ENCODE results near the gene TSPAN9.

TSPAN9 gene

DNA sequence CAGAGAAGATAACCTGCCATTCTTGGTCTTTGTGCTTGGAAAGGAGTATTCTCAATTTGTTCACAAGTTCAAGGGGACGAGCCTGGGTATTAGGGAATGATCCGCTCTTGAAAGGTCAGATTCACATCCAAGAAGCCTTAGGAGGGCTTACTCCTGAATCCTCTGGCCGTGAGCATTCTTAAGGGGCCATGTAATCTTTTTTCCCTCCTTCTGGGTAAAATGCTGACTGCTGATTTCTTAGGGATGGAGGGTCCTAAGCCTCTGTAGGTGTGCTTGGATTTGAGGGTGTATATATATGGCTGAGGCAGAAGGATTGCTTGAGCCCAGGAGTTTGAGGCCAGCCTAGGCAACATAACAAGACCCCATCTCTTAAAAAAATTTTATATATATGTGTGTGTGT, 149.1 kb downstream of the TSPAN9 start:
- Histone ChIP-seq H4K20me1 (ENCODE audit: low read depth, low read length) (no peaks in the 10 kb centered on the region), H3K79me2 (ENCODE audit: insufficient read depth, low read length) (no peaks in the 10 kb centered on the region), H3K9me2 (replicated peaks; ENCODE audit: insufficient read depth, low read length) (no peaks in the 10 kb centered on the region), H3K36me3 (ENCODE audit: low read length) (no peaks in the 10 kb centered on the region), H3F3A (ENCODE audit: insufficient read depth) (no peaks in the 10 kb centered on the region), H3K4me2 (ENCODE audit: low read depth, low read length, poor library complexity, severe bottlenecking) (no peak overlapping the region), H2AFZ (ENCODE audit: low read depth, low read length, severe bottlenecking) (no peak overlapping the region), H3K4me3 (ENCODE audit: insufficient read depth, low read length, poor library complexity, severe bottlenecking) (no peak overlapping the region), H3K27ac (ENCODE audit: low read depth, low read length) (no peak overlapping the region), H3K27me3 (ENCODE audit: low read length) (no peaks in the 10 kb centered on the region), H3K9ac (ENCODE audit: low read length) (no peak overlapping the region), H3K9me3 (ENCODE audit: insufficient read depth, low read length) (no peaks in the 10 kb centered on the region)
- TF ChIP-seq EZH2phosphoT487 (conservative IDR thresholded peaks at IDR 0.05; ENCODE audit: low read length): no peak
- TF ChIP-seq, protein P1, sequence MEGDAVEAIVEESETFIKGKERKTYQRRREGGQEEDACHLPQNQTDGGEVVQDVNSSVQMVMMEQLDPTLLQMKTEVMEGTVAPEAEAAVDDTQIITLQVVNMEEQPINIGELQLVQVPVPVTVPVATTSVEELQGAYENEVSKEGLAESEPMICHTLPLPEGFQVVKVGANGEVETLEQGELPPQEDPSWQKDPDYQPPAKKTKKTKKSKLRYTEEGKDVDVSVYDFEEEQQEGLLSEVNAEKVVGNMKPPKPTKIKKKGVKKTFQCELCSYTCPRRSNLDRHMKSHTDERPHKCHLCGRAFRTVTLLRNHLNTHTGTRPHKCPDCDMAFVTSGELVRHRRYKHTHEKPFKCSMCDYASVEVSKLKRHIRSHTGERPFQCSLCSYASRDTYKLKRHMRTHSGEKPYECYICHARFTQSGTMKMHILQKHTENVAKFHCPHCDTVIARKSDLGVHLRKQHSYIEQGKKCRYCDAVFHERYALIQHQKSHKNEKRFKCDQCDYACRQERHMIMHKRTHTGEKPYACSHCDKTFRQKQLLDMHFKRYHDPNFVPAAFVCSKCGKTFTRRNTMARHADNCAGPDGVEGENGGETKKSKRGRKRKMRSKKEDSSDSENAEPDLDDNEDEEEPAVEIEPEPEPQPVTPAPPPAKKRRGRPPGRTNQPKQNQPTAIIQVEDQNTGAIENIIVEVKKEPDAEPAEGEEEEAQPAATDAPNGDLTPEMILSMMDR (IDR thresholded peaks at IDR 0.05; ENCODE audit: insufficient read depth, low read length, poor library complexity, severe bottlenecking): no peak

DNA sequence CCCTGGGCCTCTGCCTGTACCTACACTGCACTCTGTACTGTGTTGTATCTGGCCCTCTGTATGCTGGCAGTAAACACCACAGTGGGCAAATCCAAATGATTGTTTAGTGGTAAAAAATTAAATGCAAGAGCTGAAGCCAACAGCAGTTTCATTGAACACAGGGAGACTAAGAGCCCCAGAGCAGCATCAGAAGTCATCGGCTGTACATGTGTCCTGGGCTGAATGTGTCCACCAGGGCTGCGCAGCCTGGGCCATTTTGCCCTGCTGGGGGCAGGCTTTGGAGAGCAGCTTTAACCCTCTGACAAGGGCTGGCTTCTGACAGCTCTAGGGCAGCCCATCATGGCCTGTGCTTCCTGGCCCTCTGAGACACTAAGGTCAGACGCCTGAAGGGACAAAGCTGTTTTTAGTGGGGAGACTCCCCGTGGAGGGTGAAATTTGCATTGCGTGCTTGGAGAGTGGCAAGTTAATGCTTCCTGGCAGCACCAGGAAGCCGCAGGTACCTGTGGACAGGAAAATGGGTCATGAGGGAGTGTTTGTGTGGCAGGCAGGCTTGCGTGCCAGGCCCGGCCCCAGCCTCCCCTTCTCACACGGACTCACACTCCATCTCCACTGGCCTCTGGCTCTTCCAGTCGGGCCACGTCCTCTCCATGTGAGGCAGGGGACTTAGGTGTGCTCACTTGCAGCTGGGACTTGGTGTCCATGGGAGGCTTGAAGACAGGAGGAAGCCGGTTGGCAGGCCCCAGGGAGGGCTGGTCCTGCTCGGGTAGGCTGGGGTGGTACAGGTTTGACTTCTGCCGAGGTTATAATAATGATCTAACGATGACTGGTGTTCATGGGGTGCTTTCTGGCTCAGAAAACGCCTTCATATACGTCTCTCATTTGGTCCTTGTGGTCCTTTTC, 150.1 kb downstream of the TSPAN9 start:
- Histone ChIP-seq H3K4me2 (ENCODE audit: low read depth, low read length, poor library complexity, severe bottlenecking) (no peak overlapping the region), H3K9me3 (ENCODE audit: insufficient read depth, low read length) (no peaks in the 10 kb centered on the region), H3K4me3 (ENCODE audit: insufficient read depth, low read length, poor library complexity, severe bottlenecking) (no peak overlapping the region), H2AFZ (ENCODE audit: low read depth, low read length, severe bottlenecking) (no peak overlapping the region), H4K20me1 (ENCODE audit: low read depth, low read length) (no peaks in the 10 kb centered on the region), H3K27me3 (ENCODE audit: low read length) (no peaks in the 10 kb centered on the region), H3K9ac (ENCODE audit: low read length) (no peak overlapping the region), H3F3A (ENCODE audit: insufficient read depth) (no peaks in the 10 kb centered on the region), H3K9me2 (replicated peaks; ENCODE audit: insufficient read depth, low read length) (no peaks in the 10 kb centered on the region), H3K79me2 (ENCODE audit: insufficient read depth, low read length) (no peaks in the 10 kb centered on the region), H3K27ac (ENCODE audit: low read depth, low read length) (no peak overlapping the region), H3K36me3 (ENCODE audit: low read length) (no peaks in the 10 kb centered on the region)
- TF ChIP-seq, protein P1 (IDR thresholded peaks at IDR 0.05; ENCODE audit: insufficient read depth, low read length, poor library complexity, severe bottlenecking): no peak
- no peak for TF ChIP-seq EZH2phosphoT487 (conservative IDR thresholded peaks at IDR 0.05; ENCODE audit: low read length)

DNA sequence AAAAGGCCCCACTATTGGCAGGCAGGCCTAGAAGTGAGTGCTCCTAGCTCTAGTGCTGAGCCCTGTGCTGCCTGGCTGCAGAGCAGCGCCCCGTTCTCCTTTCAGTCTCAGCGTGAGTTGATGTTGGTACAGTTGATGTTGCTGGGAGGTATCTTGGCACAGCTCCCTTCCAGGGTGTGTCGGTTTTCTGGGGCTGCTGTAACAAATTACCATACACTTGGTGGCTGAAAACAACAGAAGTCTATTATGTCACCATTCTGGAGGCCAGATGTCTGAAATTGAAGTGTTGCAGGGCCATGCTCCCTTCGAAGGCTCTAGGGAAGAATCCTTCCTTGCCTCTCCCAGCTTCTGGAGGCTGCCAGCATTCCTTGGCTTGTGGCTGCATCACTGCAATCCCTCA, 151.4 kb downstream of the TSPAN9 start:
- no peaks in the 10 kb centered on the region for H3K36me3 ChIP-seq (ENCODE audit: low read length)
- no peak for TF ChIP-seq EZH2phosphoT487 (conservative IDR thresholded peaks at IDR 0.05; ENCODE audit: low read length)
- TF ChIP-seq, protein P1 (IDR thresholded peaks at IDR 0.05; ENCODE audit: insufficient read depth, low read length, poor library complexity, severe bottlenecking): no peak

More for the DNA sequence above, 151.4 kb downstream of the TSPAN9 start:
- H3K9me2 ChIP-seq (replicated peaks; ENCODE audit: insufficient read depth, low read length): no peaks in the 10 kb centered on the region
- no peaks in the 10 kb centered on the region for H3K79me2 ChIP-seq (ENCODE audit: insufficient read depth, low read length)
- H3K27ac ChIP-seq (ENCODE audit: low read depth, low read length): no peak overlapping the region
- H2AFZ ChIP-seq (ENCODE audit: low read depth, low read length, severe bottlenecking): no peak overlapping the region
- H3K9ac ChIP-seq (ENCODE audit: low read length): no peak overlapping the region
- no peaks in the 10 kb centered on the region for H3K27me3 ChIP-seq (ENCODE audit: low read length)
- H4K20me1 ChIP-seq (ENCODE audit: low read depth, low read length): no peaks in the 10 kb centered on the region
- no peaks in the 10 kb centered on the region for H3F3A ChIP-seq (ENCODE audit: insufficient read depth)
- H3K4me2 ChIP-seq (ENCODE audit: low read depth, low read length, poor library complexity, severe bottlenecking): no peak overlapping the region
- no peak overlapping the region for H3K4me3 ChIP-seq (ENCODE audit: insufficient read depth, low read length, poor library complexity, severe bottlenecking)
- no peaks in the 10 kb centered on the region for H3K9me3 ChIP-seq (ENCODE audit: insufficient read depth, low read length)

Data from SU-DHL-6 (cell line).